HG03108 (cell line): Measurements from ENCODE around the gene C9.
"Not testable (repeated sequence)": the region's sequence is repeated elsewhere in the genome, so short reads cannot be mapped to it uniquely, and the experiment has no call there.

Source experiments
- ATAC-seq: cut with Tn5 transposase; IDR thresholded peaks from one replicate; pipeline ENCODE4 v1.9.1; 2021; ENCODE audit warnings: moderate library complexity; ENCODE audit not compliant: unreplicated experiment

Gene C9

GRCh38 chr5:39266442-39266841, 97.9 kb downstream of the C9 start:
- no peak for ATAC-seq

DNA sequence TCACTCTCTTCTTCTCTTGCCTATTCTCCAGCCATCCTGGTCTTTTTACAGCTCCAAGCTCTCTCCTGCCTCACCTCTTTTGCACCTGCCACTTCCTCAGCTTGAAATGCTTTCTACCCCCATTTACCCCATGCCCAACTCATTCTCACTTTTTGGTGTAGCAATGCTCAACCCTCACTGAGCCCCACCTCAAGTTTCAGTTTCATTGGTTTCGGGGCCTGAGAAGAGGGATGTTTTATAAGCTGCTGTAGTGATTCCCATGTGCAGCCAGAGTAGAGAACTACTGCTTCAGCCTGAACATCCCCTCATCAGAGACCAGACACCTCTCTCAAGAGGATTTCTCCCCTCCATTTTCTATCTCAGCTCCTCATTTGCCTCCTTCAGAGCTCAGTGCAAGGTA, 99.8 kb downstream of the C9 start:
- ATAC-seq, result no peak

- ATAC-seq, result no peak
These were observed 101.3 kb downstream of the C9 start for GRCh38 chr5:39262981-39263380.

DNA sequence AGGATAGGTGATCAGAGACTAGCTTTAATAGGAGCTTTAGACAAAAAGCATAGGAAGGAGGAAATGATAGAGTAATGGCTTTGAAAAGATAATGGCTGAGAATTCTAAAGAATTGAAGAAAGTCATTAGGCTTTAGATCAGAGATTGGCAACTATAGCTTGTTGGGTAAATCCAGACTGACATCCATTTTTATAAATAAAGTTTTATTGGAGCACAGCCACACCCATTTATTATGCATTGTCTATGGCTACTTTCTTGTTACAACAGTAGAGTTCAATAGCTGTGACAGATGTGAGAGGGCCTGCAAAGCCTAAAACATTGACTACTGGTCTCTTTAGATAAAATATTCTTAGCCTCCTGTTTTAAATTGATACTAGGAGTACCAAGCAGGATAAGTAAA, 104.2 kb downstream of the C9 start:
- no peak for ATAC-seq

DNA sequence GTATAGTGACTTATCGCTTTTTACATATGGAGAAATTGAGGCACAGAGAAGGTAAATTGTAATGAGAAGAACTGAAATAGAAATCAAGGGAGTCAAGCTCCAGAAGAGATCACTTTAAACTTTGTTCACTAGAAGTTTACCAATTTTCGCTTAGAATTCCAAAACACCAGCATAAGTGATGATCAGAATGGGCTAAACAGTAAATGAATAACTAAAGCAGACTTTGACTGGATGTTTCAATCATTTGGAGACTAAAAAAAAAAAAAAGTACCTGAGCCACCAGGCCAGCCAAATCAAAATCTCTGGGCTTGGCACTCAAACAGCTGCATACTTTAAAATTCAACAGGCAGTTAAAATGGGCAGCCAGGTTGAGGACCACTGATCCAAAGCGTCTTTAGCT, 106.7 kb downstream of the C9 start:
- ATAC-seq, result no peak

DNA sequence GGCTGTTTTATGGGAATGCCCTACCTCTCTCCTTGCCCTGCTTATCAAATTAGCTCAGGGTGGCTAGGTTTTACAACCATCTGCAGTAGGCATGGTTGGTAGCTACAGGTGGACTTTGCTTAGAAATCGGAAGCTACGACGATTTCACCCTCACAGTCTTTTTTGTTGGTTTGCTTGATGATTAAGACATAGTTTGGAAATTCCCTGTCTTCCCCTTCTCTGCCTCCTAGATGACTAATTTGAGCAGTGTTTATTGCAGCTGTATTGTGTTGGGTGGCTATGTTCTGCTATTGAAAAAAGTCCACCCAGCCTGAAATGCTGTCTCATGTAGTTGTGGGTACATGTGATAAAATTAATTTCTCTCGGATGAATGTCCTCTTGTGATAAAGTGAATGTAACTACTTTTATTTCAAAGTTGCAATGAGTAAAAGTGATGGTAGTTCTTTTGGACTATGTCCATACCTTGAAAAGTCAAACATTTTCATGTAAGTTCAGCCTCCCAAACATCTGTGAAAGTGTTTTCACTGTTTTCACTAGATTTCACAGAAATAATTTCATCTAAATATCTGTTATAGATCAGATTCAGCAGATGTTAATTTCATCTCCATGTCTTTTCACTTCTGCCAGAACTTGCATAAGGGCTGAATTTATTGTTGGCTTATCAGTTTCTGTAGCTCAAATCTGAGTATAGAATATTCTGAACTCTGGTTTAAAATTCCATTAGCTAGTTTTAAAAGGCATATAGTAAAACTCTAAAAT, 107.6 kb downstream of the C9 start:
- ATAC-seq, result no peak

GRCh38 chr5:39255406-39255805, 108.9 kb downstream of the C9 start:
- no peak for ATAC-seq

GRCh38 chr5:39254671-39255070, 109.6 kb downstream of the C9 start:
- no peak for ATAC-seq

- no peak for ATAC-seq
These were observed 111.1 kb downstream of the C9 start for GRCh38 chr5:39253196-39253595.

DNA sequence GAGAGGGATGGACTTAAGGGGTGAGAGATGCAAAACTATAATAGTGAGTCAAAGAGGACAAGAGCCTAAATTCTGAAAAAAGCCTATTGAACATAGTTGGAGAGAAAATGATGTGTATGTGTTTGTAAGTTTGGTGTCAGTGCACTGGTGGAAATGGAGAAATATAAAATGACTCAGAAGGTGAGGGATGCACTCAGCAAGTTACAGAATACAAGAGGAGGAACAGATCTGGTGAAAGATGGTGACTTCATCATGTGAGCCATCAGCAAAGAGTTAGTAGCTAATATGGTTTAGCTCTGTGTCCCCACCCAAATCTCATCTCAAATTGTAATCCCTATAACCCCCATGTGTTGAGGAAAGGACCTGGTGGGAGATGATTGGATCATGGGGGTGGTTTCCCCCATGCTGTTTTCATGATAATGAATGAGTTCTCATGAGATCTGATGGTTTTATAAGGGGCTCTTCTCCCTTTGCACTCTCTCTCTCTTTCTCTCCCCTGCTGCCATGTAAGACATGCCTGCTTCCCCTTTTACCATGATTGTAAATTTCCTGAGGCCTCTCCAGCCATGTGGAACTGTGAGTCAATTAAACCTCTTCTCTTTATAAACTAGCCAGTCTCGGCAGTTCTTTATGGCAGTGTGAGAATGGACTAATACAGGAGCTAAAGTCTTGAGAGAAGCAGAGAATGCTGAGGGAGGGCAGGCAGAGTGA, 114.6 kb downstream of the C9 start:
- ATAC-seq, result no peak

- ATAC-seq, result no peak
These were observed 115.2 kb downstream of the C9 start for GRCh38 chr5:39249069-39249468.

GRCh38 chr5:39240750-39241149, 123.5 kb downstream of the C9 start:
- ATAC-seq, result no peak

DNA sequence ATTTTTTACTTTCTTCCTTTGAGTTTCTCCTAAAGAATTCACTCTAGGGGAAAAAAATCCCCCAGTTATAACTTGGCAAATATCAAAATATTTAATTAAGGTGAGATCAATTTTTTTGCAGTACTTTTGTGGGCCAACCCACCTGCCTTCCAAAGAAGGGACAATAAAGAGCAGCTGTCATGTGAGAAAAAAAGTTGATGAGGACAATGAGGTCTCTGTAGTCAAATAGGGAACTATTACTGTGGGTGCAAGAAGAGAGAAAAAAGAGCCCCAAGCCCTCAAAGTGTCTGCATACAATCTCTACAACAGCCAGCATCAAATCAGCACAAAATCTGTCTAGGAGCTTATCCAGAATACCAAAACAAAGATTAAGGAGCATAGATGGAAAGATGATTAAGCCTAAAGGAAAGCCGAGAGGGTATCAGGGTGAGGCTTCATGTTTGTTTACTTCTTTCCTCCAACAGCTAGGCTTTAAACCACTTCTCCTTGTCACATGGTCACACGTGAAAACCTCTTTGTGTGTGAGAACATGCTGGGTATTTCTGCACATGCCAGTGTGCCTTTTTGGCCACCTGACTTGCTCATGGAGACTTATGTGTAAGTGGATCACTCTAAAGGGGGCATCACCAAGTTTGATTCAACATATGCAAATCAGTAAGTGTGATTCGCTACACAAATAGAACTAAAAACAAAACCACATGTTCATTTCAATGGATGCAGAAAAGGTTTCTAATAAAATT, 125.8 kb downstream of the C9 start:
- ATAC-seq, result no peak

DNA sequence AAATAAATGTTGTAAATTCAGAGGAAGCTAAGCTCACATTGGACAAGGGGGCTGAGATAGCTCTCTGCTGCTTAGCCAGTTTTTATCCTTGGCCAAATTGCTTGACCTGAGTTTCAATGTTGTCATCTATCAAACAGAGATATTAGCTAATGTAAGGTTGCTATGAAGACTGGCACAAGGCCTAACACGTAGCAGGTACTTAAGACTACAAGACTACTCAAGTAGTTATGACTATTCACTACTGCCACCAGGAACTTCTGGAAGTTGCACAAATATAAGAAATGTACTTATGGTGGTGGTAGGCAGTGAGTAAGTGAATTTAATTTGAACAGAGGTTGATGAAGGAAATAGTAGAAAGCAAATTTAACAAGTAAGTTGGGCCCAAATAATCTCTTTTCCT, 127.6 kb downstream of the C9 start:
- no peak for ATAC-seq

GRCh38 chr5:39235648-39236047, 128.6 kb downstream of the C9 start:
- ATAC-seq, result no peak

DNA sequence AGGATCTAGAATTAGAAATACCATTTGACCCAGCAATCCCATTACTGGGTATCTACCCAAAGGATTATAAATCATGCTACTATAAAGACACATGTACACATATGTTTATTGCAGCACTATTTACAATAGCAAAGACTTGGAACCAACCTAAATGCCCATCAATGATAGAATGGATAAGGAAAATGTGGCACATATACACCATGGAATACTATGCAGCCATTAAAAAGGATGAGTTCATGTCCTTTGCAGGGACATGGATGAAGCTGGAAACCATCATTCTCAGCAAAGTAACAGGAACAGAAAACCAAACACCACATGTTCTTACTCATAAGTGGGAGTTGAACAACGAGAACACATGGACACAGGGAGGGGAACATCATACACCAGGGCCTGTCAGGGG, 129.8 kb downstream of the C9 start:
- ATAC-seq, result not testable (repeated sequence)
